ENCODE measurements around the gene IFI35. TPM values are rescaled to one million over a fixed set of nuclear protein-coding genes. Genes with fewer than 3 reads are reported as not detected.

Gene IFI35
- 6.3 and 7.3 TPM in 2 replicates for total RNA-seq (2022)
- Bru-seq, nascent RNA, result percentile 44 among the genes with signal in this experiment
- percentile 34 among the genes with signal in this experiment for BruChase-seq, experiment 1, labeled RNA remaining after a 6-hour chase
- BruChase-seq, experiment 2, labeled RNA remaining after a 2-hour chase, result percentile 32 among the genes with signal in this experiment
- long read RNA-seq, transcript IFI35-203 (7 exons, 1,241 nt), result major isoform, 5 of 14 reads
- long read RNA-seq, transcript IFI35-204 (7 exons, 1,232 nt), result major isoform, 5 of 14 reads
- long read RNA-seq, partial matches to known transcripts, result 1 of 14 reads
- long read RNA-seq, other reads (novel, unspliced or antisense), result 3 of 14 reads

GRCh38 chr17:43006639-43007551, at the start of gene IFI35:
TSS of gene IFI35 (plus strand) at chr17:43006784. CDS start at chr17:43006948, 164 bp downstream.
- BruUV-seq (replicated peaks), result no TSS peak
- TF ChIP-seq CTCF (IDR thresholded peaks at IDR 0.05; ENCODE audit: unreplicated experiment), result no peak
- intact Hi-C loops (cut with micrococcal nuclease), result loop anchor here (5.0 kb wide), 1 partner anchor 165 kb away; the partner anchor contains the start of gene NBR1
- POLR2A ChIA-PET, result interaction anchor here (0.6 to 3.4 kb wide), 12 partner anchors 9 to 412 kb away, joined by 3 to 37 read pairs (median 4); partner anchors contain the start of genes BECN1, NBR1, RND2 and RPL27
- CTCF ChIA-PET, result interaction anchor here (1.0 kb wide), 1 partner anchor 12 kb away, joined by 3 read pairs; no protein-coding TSS in a partner anchor
- Mint-ChIP-seq H3K27ac (ENCODE audit: low read depth, unreplicated experiment) (peak within 1 kb of the TSS; percentile 98), H3K9me3 (ENCODE audit: unreplicated experiment) (no peaks in the 10 kb centered on the region), H3K4me3 (ENCODE audit: unreplicated experiment) (peak within 1 kb of the TSS; percentile 96), H3K27me3 (ENCODE audit: insufficient read depth, unreplicated experiment) (no peaks in the 10 kb centered on the region), H3K4me1 (ENCODE audit: insufficient read depth, unreplicated experiment) (peaks cover 11% of the 10 kb centered on the region), H3K36me3 (ENCODE audit: insufficient read depth, unreplicated experiment) (peaks cover 34% of the 10 kb centered on the region)
- peak; percentile 86 for DNase-seq (ENCODE audit: unreplicated experiment)

GRCh38 chr17:42964161-42964932, 42.2 kb upstream of the IFI35 start, which contains the start of gene AARSD1:
TSS of gene AARSD1 (minus strand) at chr17:42964454. CDS start at chr17:42964440, 14 bp downstream.
- DNase-seq (ENCODE audit: unreplicated experiment), result peak; percentile 90
- BruUV-seq (replicated peaks), result TSS peak; percentile 87
- Mint-ChIP-seq H3K4me1 (ENCODE audit: insufficient read depth, unreplicated experiment) (peaks cover 10% of the 10 kb centered on the region), H3K27me3 (ENCODE audit: insufficient read depth, unreplicated experiment) (no peaks in the 10 kb centered on the region), H3K9me3 (ENCODE audit: unreplicated experiment) (no peaks in the 10 kb centered on the region), H3K4me3 (ENCODE audit: unreplicated experiment) (peak within 1 kb of the TSS; percentile 96), H3K36me3 (ENCODE audit: insufficient read depth, unreplicated experiment) (peaks cover 47% of the 10 kb centered on the region), H3K27ac (ENCODE audit: low read depth, unreplicated experiment) (peak within 1 kb of the TSS; percentile 95)
- intact Hi-C loops (cut with micrococcal nuclease), result loop anchor here (1.0 kb wide), 1 partner anchor 34 kb away; the partner anchor contains the start of gene RPL27
- CTCF ChIA-PET, result interaction anchor here (2.0 kb wide), 1 partner anchor 33 kb away, joined by 11 read pairs; the partner anchor contains the start of gene RPL27
- POLR2A ChIA-PET, result interaction anchor here (0.6 to 3.2 kb wide), 22 partner anchors 10 to 575 kb away, joined by 3 to 35 read pairs (median 4); partner anchors contain the start of genes PSME3, PTGES3L, RPL27 and RUNDC1
- TF ChIP-seq CTCF (IDR thresholded peaks at IDR 0.05; ENCODE audit: unreplicated experiment), result no peak

GRCh38 chr17:42967925-42968324, 38.7 kb upstream of the IFI35 start:
- TF ChIP-seq CTCF (IDR thresholded peaks at IDR 0.05; ENCODE audit: unreplicated experiment), result no peak
- H3K4me3 Mint-ChIP-seq (ENCODE audit: unreplicated experiment), result no peak overlapping the region
- POLR2A ChIA-PET, result interaction anchor here (0.7 to 2.1 kb wide), 5 partner anchors 11 to 156 kb away, joined by 3 to 15 read pairs (median 4); partner anchors contain the start of genes PTGES3L, RPL27 and RUNDC1
- intact Hi-C loops (cut with micrococcal nuclease), result no loop called here
- H3K27ac Mint-ChIP-seq (ENCODE audit: low read depth, unreplicated experiment), result peak overlapping the region; percentile 64
- CTCF ChIA-PET, result interaction anchor here (0.6 to 1.3 kb wide), 4 partner anchors 12 to 250 kb away, joined by 3 to 6 read pairs (median 4); partner anchors contain the start of gene PTGES3L
- peaks cover 10% of the 10 kb centered on the region for H3K4me1 Mint-ChIP-seq (ENCODE audit: insufficient read depth, unreplicated experiment)
- H3K36me3 Mint-ChIP-seq (ENCODE audit: insufficient read depth, unreplicated experiment), result peaks cover 14% of the 10 kb centered on the region
- BruUV-seq (replicated peaks), result no TSS peak
- no peaks in the 10 kb centered on the region for H3K9me3 Mint-ChIP-seq (ENCODE audit: unreplicated experiment)
- no peaks in the 10 kb centered on the region for H3K27me3 Mint-ChIP-seq (ENCODE audit: insufficient read depth, unreplicated experiment)
- DNase-seq (ENCODE audit: unreplicated experiment), result no peak
